BLaER1 treated with 17β-estradiol and CSF1 and Interleukin-3, amounts not matched to agents 10 nM and 100 nM (cell line): ENCODE results near the gene TRIM28.
"Not testable (repeated sequence)": the region's sequence is repeated elsewhere in the genome, so short reads cannot be mapped to it uniquely, and the experiment has no call there.

ENCODE experiments used
- H3K27ac ChIP-seq, 11 experiments: shearing (Covaris generic); formaldehyde crosslinking; 2 replicates each; pipeline ENCODE4 v1.8.1; 2022
- H3K27me3 ChIP-seq, 11 experiments: shearing (Covaris generic); formaldehyde crosslinking; 2 replicates each; pipeline ENCODE4 v1.8.1; 2022
- H3K36me3 ChIP-seq, 11 experiments: shearing (Covaris generic); formaldehyde crosslinking; 2 replicates each; pipeline ENCODE4 v1.8.1; 2022
- H3K4me1 ChIP-seq, 10 experiments: shearing (Covaris generic); formaldehyde crosslinking; 2 replicates each; pipeline ENCODE4 v1.8.1; 2022
- H3K4me2 ChIP-seq, 11 experiments: shearing (Covaris generic); formaldehyde crosslinking; 2 replicates each; pipeline ENCODE4 v1.8.1; 2022
- H3K4me3 ChIP-seq, 10 experiments: shearing (Covaris generic); formaldehyde crosslinking; 2 replicates each; pipeline ENCODE4 v1.8.1; 2022
- H3K9ac ChIP-seq, 11 experiments: shearing (Covaris generic); formaldehyde crosslinking; 2 replicates each; pipeline ENCODE4 v1.8.1; 2022
- H3K9me3 ChIP-seq, 11 experiments: shearing (Covaris generic); formaldehyde crosslinking; replicated peaks in 1 of 11; 2 replicates each; pipeline ENCODE4 v1.8.1; 2022
- H4K20me1 ChIP-seq, 11 experiments: shearing (Covaris generic); formaldehyde crosslinking; 2 replicates each; pipeline ENCODE4 v1.8.1; 2022
- Cebpa-rat ChIP-seq, 11 experiments: shearing (Covaris generic); IDR thresholded peaks; 2 replicates each; pipeline ENCODE4 v1.8.1; 2022

The TRIM28 gene

GRCh38 chr19:58572818-58573657 is 29.2 kb downstream of the TRIM28 start, which contains the start of gene MZF1:
Gene MZF1, minus strand, starts transcription at chr19:58573335. Its CDS starts 1,946 bp downstream, at chr19:58571389.
- Histone ChIP-seq H3K9ac (peak within 1 kb of the TSS; percentile 82 to 94 (median 91)), H3K36me3 (peaks cover 0 to 23% (median 9%) of the 10 kb centered on the region in 11 experiments; a peak in 12 of 22 replicates), H3K4me1 (peaks cover 63 to 80% (median 75%) of the 10 kb centered on the region in 10 experiments), H4K20me1 (peaks cover 0 to 3% (median 0%) of the 10 kb centered on the region in 11 experiments; a peak in 2 of 22 replicates), H3K27me3 (no peaks in the 10 kb centered on the region), H3K4me2 (peak within 1 kb of the TSS; percentile 95 to 99 (median 99)), H3K9me3 (no peaks in the 10 kb centered on the region), H3K4me3 (peak within 1 kb of the TSS; percentile 62 to 89 (median 74)), H3K27ac (peak within 1 kb of the TSS; percentile 88 to 99 (median 97))
- TF ChIP-seq Cebpa-rat (IDR thresholded peaks at IDR 0.05): peak in 1 of 11 experiments; percentile 34; a peak in 1 of 22 replicates

- Histone ChIP-seq H3K36me3 (peaks cover 0 to 26% (median 9%) of the 10 kb centered on the region in 11 experiments; a peak in 12 of 22 replicates), H4K20me1 (peaks cover 0 to 8% (median 0%) of the 10 kb centered on the region in 11 experiments; a peak in 2 of 22 replicates), H3K9ac (peak overlapping the region; percentile 82 to 94 (median 91))
These were observed 29.8 kb downstream of the TRIM28 start for GRCh38 chr19:58573658-58574164.

GRCh38 chr19:58575183-58576041 is 31.5 kb downstream of the TRIM28 start:
- peaks cover 63 to 78% (median 72%) of the 10 kb centered on the region in 10 experiments for H3K4me1 ChIP-seq
- peaks cover 0 to 19% (median 0%) of the 10 kb centered on the region in 11 experiments; a peak in 3 of 22 replicates for H4K20me1 ChIP-seq
- H3K27ac ChIP-seq: peak overlapping the region; percentile 73 to 99 (median 96)
- H3K4me2 ChIP-seq: peak overlapping the region; percentile 88 to 99 (median 95)
- peak overlapping the region; percentile 63 to 89 (median 76) for H3K4me3 ChIP-seq
- H3K27me3 ChIP-seq: no peaks in the 10 kb centered on the region
- peaks cover 0 to 15% (median 5%) of the 10 kb centered on the region in 11 experiments; a peak in 10 of 22 replicates for H3K36me3 ChIP-seq
- no peaks in the 10 kb centered on the region for H3K9me3 ChIP-seq
- no peak for TF ChIP-seq Cebpa-rat (IDR thresholded peaks at IDR 0.05)
- H3K9ac ChIP-seq: peak overlapping the region; percentile 81 to 94 (median 91)

More at GRCh38 chr19:58573658-58574164, 29.8 kb downstream of the TRIM28 start:
- Histone ChIP-seq H3K27me3 (no peaks in the 10 kb centered on the region), H3K4me2 (peak overlapping the region; percentile 88 to 99 (median 95)), H3K4me1 (peaks cover 69 to 80% (median 75%) of the 10 kb centered on the region in 10 experiments), H3K4me3 (peak overlapping the region; percentile 62 to 89 (median 74)), H3K9me3 (no peaks in the 10 kb centered on the region), H3K27ac (peak overlapping the region; percentile 74 to 99 (median 97); a peak in 21 of 22 replicates)
- no peak for TF ChIP-seq Cebpa-rat (IDR thresholded peaks at IDR 0.05)

- H3K9ac ChIP-seq, H3K4me3 ChIP-seq, H3K9me3 ChIP-seq: not testable (repeated sequence)
These were observed 33.7 kb downstream of the TRIM28 start for GRCh38 chr19:58577581-58577980.

GRCh38 chr19:58578012-58578925 is 34.4 kb downstream of the TRIM28 start:
- H3K4me3 ChIP-seq: no peak overlapping the region; a peak in 1 of 20 replicates
- peaks cover 0 to 39% (median 7%) of the 10 kb centered on the region in 11 experiments; a peak in 12 of 22 replicates for H4K20me1 ChIP-seq
- H3K4me2 ChIP-seq: peak overlapping the region; percentile 37 to 79 (median 75)
- peak overlapping the region in 3 of 11 experiments; percentile 29 to 39 (median 35); a peak in 6 of 22 replicates for H3K27ac ChIP-seq
- 0 out of 22 replicates have a peak overlapping the region, but pooled peaks of 3 of the 11 experiments have one; percentile 16 to 29 (median 23) for H3K9ac ChIP-seq
- H3K9me3 ChIP-seq: no peaks in the 10 kb centered on the region
- TF ChIP-seq Cebpa-rat (IDR thresholded peaks at IDR 0.05): no peak
- H3K36me3 ChIP-seq: peaks cover 20 to 37% (median 26%) of the 10 kb centered on the region in 11 experiments
- no peaks in the 10 kb centered on the region for H3K27me3 ChIP-seq
- H3K4me1 ChIP-seq: peaks cover 47 to 61% (median 53%) of the 10 kb centered on the region in 10 experiments

More at GRCh38 chr19:58577581-58577980, 33.7 kb downstream of the TRIM28 start:
- Histone ChIP-seq H3K27ac (peak overlapping the region in 2 of 11 experiments; percentile 29 to 39; a peak in 3 of 22 replicates), H3K4me1 (peaks cover 47 to 63% (median 54%) of the 10 kb centered on the region in 10 experiments), H4K20me1 (peaks cover 0 to 32% (median 6%) of the 10 kb centered on the region in 11 experiments; a peak in 10 of 22 replicates), H3K36me3 (peaks cover 14 to 30% (median 20%) of the 10 kb centered on the region in 11 experiments), H3K4me2 (peak overlapping the region in 10 of 11 experiments; percentile 37 to 79 (median 75); a peak in 21 of 22 replicates)
- H3K27me3 ChIP-seq: not testable (repeated sequence)

GRCh38 chr19:58579473-58580142 is 35.7 kb downstream of the TRIM28 start:
- TF ChIP-seq Cebpa-rat (IDR thresholded peaks at IDR 0.05): no peak
- H4K20me1 ChIP-seq: peaks cover 0 to 47% (median 12%) of the 10 kb centered on the region in 11 experiments; a peak in 13 of 22 replicates
- H3K4me2 ChIP-seq: peak overlapping the region in 9 of 11 experiments; percentile 28 to 79 (median 73); a peak in 16 of 22 replicates
- H3K27me3 ChIP-seq: no peaks in the 10 kb centered on the region
- H3K9ac ChIP-seq: no peak overlapping the region
- H3K9me3 ChIP-seq: no peaks in the 10 kb centered on the region
- H3K27ac ChIP-seq: peak overlapping the region in 3 of 11 experiments; percentile 1 to 43 (median 39); a peak in 3 of 22 replicates
- H3K4me1 ChIP-seq: peaks cover 38 to 50% (median 43%) of the 10 kb centered on the region in 10 experiments
- peaks cover 28 to 49% (median 36%) of the 10 kb centered on the region in 11 experiments for H3K36me3 ChIP-seq
- no peak overlapping the region for H3K4me3 ChIP-seq
